Measurements from ENCODE around the gene CHRM4.

GRCh38 chr11:46345131-46345597 is 46.4 kb downstream of the CHRM4 start:
- TF ChIP-seq POLR2A (IDR thresholded peaks at IDR 0.05; ENCODE audit: low read depth, low read length) (no peak), POLR2AphosphoS5 (IDR thresholded peaks at IDR 0.05; ENCODE audit: low read depth, low read length) (no peak), TAF1 (IDR thresholded peaks at IDR 0.05; ENCODE audit: borderline replicate concordance, low read depth, low read length) (no peak)

All from GM12892 (cell line).